Peyer's patch (tissue), 4 donors: ENCODE results near the gene EFNA4.
A peak's percentile ranks its signal among the peaks of the same experiment; 100 is the strongest.

Source experiments
- POLR2A ChIP-seq, 2 donors: fragments of 450-650 bp; IDR thresholded peaks; one replicate each; pipeline ENCODE4 v1.5.1; 2017; ENCODE audit warnings: antibody characterized with exemption in 2 of 2, mild to moderate bottlenecking in 2 of 2, moderate library complexity in 2 of 2
- TF ChIP-seq, protein P1 (sequence below), 6 experiments: fragments of 450-650 bp in 4 of 6; fragments of 200-600 bp in 2 of 6; sonication (generic) in 1 of 6; IDR thresholded peaks; one replicate each; pipeline ENCODE4 v1.5.1; 2017 to 2019; ENCODE audit warnings: antibody characterized with exemption in 6 of 6, mild to moderate bottlenecking in 3 of 6, moderate library complexity in 1 of 6

DNA sequence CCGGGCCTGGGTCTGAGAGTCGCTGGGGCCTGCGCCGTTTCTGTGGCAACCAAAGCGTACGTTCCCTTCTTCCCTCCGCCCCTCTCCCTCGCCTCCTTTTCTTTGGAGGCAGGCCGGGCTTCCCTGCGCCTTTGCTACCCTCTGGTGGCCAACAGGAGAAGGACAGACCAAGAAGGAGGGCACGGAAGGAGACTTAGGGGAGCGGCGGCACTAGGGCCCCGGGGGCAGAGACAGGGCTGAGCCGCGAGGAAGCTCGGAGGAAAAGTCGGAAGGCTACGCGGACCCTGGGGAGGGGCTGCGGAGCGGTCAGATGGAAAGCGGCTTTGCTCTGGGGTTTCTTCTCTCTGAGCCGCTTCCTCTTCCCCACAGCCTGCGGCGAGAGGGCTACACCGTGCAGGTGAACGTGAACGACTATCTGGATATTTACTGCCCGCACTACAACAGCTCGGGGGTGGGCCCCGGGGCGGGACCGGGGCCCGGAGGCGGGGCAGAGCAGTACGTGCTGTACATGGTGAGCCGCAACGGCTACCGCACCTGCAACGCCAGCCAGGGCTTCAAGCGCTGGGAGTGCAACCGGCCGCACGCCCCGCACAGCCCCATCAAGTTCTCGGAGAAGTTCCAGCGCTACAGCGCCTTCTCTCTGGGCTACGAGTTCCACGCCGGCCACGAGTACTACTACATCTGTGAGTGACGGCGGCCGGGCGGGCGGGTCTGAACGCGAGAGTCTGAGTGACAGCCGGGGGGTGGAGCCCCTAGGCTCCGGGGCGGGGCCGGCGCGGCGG is 21.4 kb downstream of the EFNA4 start:
- TF ChIP-seq, protein P1, sequence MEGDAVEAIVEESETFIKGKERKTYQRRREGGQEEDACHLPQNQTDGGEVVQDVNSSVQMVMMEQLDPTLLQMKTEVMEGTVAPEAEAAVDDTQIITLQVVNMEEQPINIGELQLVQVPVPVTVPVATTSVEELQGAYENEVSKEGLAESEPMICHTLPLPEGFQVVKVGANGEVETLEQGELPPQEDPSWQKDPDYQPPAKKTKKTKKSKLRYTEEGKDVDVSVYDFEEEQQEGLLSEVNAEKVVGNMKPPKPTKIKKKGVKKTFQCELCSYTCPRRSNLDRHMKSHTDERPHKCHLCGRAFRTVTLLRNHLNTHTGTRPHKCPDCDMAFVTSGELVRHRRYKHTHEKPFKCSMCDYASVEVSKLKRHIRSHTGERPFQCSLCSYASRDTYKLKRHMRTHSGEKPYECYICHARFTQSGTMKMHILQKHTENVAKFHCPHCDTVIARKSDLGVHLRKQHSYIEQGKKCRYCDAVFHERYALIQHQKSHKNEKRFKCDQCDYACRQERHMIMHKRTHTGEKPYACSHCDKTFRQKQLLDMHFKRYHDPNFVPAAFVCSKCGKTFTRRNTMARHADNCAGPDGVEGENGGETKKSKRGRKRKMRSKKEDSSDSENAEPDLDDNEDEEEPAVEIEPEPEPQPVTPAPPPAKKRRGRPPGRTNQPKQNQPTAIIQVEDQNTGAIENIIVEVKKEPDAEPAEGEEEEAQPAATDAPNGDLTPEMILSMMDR (IDR thresholded peaks at IDR 0.05): peak; percentile 87 to 99 (median 98)
- TF ChIP-seq POLR2A (IDR thresholded peaks at IDR 0.05): peak; percentile 46 to 72
